ENCODE data around the gene ZNF221.

GRCh38 chr19:44007473-44007872 is 56.4 kb downstream of the ZNF221 start:
- no peak for TF ChIP-seq EZH2phosphoT487 (IDR thresholded peaks at IDR 0.05; ENCODE audit: borderline replicate concordance, low read length)
- TF ChIP-seq, protein P1, sequence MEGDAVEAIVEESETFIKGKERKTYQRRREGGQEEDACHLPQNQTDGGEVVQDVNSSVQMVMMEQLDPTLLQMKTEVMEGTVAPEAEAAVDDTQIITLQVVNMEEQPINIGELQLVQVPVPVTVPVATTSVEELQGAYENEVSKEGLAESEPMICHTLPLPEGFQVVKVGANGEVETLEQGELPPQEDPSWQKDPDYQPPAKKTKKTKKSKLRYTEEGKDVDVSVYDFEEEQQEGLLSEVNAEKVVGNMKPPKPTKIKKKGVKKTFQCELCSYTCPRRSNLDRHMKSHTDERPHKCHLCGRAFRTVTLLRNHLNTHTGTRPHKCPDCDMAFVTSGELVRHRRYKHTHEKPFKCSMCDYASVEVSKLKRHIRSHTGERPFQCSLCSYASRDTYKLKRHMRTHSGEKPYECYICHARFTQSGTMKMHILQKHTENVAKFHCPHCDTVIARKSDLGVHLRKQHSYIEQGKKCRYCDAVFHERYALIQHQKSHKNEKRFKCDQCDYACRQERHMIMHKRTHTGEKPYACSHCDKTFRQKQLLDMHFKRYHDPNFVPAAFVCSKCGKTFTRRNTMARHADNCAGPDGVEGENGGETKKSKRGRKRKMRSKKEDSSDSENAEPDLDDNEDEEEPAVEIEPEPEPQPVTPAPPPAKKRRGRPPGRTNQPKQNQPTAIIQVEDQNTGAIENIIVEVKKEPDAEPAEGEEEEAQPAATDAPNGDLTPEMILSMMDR (IDR thresholded peaks at IDR 0.05; ENCODE audit: low read depth, low read length, poor library complexity, severe bottlenecking) = no peak

All from DOHH2 (cell line).